ENCODE data around the gene UNC80. TPM values are rescaled to one million over a fixed set of nuclear protein-coding genes. Genes with fewer than 3 reads are reported as not detected.
A peak's percentile ranks its signal among the peaks of the same experiment; 100 is the strongest.

The UNC80 gene
- polyA plus RNA-seq, 1 of the 3 experiments (the other 2 are of a cell fraction) = 0.59 TPM

DNA sequence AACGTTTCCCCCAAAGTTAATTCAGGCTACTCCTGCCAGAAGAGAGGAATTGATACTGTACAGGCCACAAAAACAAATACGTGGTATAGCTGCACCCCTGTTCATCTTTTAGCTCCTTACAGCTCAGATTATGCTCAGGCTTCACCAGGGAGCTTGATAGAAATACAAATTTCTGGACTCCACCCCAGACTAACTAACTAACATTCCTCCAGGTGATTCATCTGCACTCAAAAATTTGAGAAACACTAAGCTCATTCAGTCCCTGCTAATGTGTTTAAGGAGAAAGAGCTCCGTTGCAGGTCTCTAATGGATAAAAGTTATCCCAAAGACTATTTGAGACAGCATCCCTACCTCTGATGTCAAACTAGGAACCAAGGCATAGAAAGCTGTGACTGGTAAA, 36.8 kb upstream of the UNC80 start (continued):
- TF ChIP-seq YY1 (IDR thresholded peaks at IDR 0.05; ENCODE audit: low read depth) = no peak
- no peak for TF ChIP-seq NFIC (IDR thresholded peaks at IDR 0.05; ENCODE audit: borderline replicate concordance)
- no peak for TF ChIP-seq RXRA (IDR thresholded peaks at IDR 0.05; ENCODE audit: borderline replicate concordance, low read depth)

DNA sequence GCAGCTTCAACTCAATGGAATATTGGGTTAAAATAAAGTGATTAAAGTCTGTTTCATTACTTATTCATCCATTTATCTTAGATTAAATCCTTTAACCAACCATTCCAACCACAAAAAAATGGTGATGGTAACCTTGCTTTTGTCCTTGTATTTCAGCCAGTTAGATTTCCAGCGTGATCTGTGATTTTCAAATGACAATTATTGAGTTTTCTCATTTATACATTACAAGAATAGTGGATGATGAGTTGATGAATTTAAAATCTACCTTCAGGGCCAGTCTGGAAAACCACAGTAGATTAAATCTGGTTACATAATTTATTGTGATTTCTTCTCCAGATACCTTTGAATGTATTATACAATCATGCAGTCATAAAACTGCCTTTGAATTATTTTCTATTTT, 29.7 kb upstream of the UNC80 start:
- WGBS (ENCODE audit: low lambda C conversion rate) = 5% methylated on average over 1 of the region's 1 CpG
- CTCF ChIA-PET = no interaction called here
- no peak overlapping the region for H2AFZ ChIP-seq (ENCODE audit: low read depth)
- no peak overlapping the region for H3K4me3 ChIP-seq (ENCODE audit: low read depth in 2 of 2, low read length in 1 of 2)
- no peaks in the 10 kb centered on the region for H3K27me3 ChIP-seq (ENCODE audit: insufficient read depth)
- H3K27ac ChIP-seq (ENCODE audit: low read depth in 2 of 2, low read length in 1 of 2) = no peak overlapping the region
- H3K9me2 ChIP-seq = no peaks in the 10 kb centered on the region
- POLR2A ChIA-PET = no interaction called here
- no peak overlapping the region for H3K9ac ChIP-seq
- H3K4me2 ChIP-seq = no peak overlapping the region
- H3K9me3 ChIP-seq = no peaks in the 10 kb centered on the region
- H3F3A ChIP-seq (replicated peaks; ENCODE audit: insufficient read depth) = no peaks in the 10 kb centered on the region
- no peaks in the 10 kb centered on the region for H3K36me3 ChIP-seq (replicated peaks in 1 of 2; ENCODE audit: control insufficient read depth in 1 of 2, insufficient read depth in 2 of 2, low read length in 1 of 2)
- no peak for TF ChIP-seq FOSL2 (IDR thresholded peaks at IDR 0.05; ENCODE audit: borderline replicate concordance, low read depth)
- TF ChIP-seq SMC3 (IDR thresholded peaks at IDR 0.05; ENCODE audit: low read depth, low read length) = no peak
- TF ChIP-seq CHD2 (IDR thresholded peaks at IDR 0.05; ENCODE audit: low read length, partially characterized antibody) = no peak
- TF ChIP-seq RFX5 (IDR thresholded peaks at IDR 0.05; ENCODE audit: low read length) = no peak
- TF ChIP-seq, protein P1, sequence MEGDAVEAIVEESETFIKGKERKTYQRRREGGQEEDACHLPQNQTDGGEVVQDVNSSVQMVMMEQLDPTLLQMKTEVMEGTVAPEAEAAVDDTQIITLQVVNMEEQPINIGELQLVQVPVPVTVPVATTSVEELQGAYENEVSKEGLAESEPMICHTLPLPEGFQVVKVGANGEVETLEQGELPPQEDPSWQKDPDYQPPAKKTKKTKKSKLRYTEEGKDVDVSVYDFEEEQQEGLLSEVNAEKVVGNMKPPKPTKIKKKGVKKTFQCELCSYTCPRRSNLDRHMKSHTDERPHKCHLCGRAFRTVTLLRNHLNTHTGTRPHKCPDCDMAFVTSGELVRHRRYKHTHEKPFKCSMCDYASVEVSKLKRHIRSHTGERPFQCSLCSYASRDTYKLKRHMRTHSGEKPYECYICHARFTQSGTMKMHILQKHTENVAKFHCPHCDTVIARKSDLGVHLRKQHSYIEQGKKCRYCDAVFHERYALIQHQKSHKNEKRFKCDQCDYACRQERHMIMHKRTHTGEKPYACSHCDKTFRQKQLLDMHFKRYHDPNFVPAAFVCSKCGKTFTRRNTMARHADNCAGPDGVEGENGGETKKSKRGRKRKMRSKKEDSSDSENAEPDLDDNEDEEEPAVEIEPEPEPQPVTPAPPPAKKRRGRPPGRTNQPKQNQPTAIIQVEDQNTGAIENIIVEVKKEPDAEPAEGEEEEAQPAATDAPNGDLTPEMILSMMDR (IDR thresholded peaks at IDR 0.05) = no peak
- TF ChIP-seq GATA2 (CRISPR knock-in tag; IDR thresholded peaks at IDR 0.05) = 0 out of 2 replicates have a peak, but pooled peaks have one; percentile 27
- no peak for TF ChIP-seq IRF3 (IDR thresholded peaks at IDR 0.05; ENCODE audit: low read depth, low read length)
- TF ChIP-seq MEF2A (IDR thresholded peaks at IDR 0.05; ENCODE audit: borderline replicate concordance, low read depth) = no peak
- TF ChIP-seq, protein P2, sequence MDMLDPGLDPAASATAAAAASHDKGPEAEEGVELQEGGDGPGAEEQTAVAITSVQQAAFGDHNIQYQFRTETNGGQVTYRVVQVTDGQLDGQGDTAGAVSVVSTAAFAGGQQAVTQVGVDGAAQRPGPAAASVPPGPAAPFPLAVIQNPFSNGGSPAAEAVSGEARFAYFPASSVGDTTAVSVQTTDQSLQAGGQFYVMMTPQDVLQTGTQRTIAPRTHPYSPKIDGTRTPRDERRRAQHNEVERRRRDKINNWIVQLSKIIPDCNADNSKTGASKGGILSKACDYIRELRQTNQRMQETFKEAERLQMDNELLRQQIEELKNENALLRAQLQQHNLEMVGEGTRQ (IDR thresholded peaks at IDR 0.05; ENCODE audit: borderline replicate concordance, low read depth, low read length) = no peak
- TF ChIP-seq POLR2AphosphoS5 (IDR thresholded peaks at IDR 0.05; ENCODE audit: low read depth, low read length) = no peak
- no peak for TF ChIP-seq MAX (IDR thresholded peaks at IDR 0.05; ENCODE audit: low read depth)
- 0 out of 2 replicates have a peak, but pooled peaks have one; percentile 19 for TF ChIP-seq MXI1 (IDR thresholded peaks at IDR 0.05; ENCODE audit: low read depth, low read length)
- no peak for TF ChIP-seq JUND (IDR thresholded peaks at IDR 0.05)
- no peak for TF ChIP-seq PBX3 (IDR thresholded peaks at IDR 0.05)
- no peak for TF ChIP-seq RAD21 (IDR thresholded peaks at IDR 0.05; ENCODE audit: low read length)
- TF ChIP-seq EP300 (IDR thresholded peaks at IDR 0.05; ENCODE audit: borderline replicate concordance in 1 of 2, low read depth in 1 of 2, low read length in 1 of 2) = peak in 1 of 2 experiments; percentile 51; a peak in 1 of 4 replicates
- no peak for TF ChIP-seq RXRA (IDR thresholded peaks at IDR 0.05; ENCODE audit: borderline replicate concordance, low read depth)
- no peak for TF ChIP-seq YY1 (IDR thresholded peaks at IDR 0.05; ENCODE audit: low read depth)
- TF ChIP-seq TEAD4 (IDR thresholded peaks at IDR 0.05; ENCODE audit: borderline replicate concordance, insufficient read depth) = no peak
- no peak for TF ChIP-seq FOXM1 (IDR thresholded peaks at IDR 0.05; ENCODE audit: low read depth)
- DNase-seq = no peak
- H4K20me1 ChIP-seq (ENCODE audit: insufficient read depth) = no peaks in the 10 kb centered on the region
- H3K4me1 ChIP-seq (ENCODE audit: control insufficient read depth in 1 of 2, insufficient read depth in 2 of 2, low read depth in 1 of 2, low read length in 1 of 2) = peaks cover 0 to 3% of the 10 kb centered on the region in 2 experiments; a peak in 2 of 4 replicates
- no peaks in the 10 kb centered on the region for H3K79me2 ChIP-seq (ENCODE audit: insufficient read depth)
